Measurements from ENCODE around the gene UMAD1.
A peak's percentile ranks its signal among the peaks of the same experiment; 100 is the strongest.

Gene UMAD1

DNA sequence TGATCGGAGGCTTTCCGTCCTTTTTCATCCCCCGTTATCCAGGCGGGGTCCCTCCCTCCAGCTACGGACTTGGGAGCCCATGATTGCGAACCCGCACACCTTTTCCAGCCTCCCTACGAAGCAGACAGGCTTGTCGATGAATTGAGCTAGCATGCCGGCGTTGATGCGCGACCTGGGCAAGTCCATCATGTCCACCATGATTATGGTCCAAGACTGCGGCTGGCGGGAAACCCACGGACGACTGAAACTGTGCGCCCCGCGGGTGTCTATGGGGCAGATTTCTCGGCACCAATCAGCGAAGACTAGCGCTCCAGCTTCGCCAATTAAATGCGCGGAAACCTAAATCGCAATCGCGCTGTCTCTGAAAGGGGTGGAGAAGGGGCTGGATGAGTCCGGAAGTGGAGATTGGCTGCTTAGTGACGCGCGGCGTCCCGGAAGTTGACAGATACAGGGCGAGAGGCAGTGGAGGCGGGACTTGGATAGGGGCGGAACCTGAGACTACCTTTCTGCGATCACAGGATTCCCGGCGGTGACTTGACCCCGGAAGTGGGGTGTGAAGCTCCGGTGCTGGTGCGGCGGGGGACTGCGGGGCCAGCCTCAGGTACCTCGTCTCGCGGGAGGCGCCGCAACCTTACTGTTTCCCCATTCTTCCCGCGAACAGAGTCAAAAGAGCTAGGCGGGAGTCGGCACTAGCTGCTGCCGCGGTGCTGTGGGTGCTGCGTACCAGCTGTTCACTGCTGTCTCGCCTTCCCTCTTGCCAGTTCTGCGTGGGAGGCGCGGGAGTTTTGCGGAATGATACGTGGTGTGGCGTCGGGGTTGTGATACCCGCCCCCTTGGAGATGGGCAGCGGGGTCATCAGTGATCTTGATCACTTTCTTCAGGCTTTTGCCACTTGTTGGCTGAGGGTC, at the start of gene UMAD1:
TSS of gene UMAD1 (plus strand) at position 532 of the 908 bp plus-strand sequence. CDS start 32,620 bp downstream, outside the sequence.
- peak; percentile 97 for DNase-seq (ENCODE audit: low read depth)

DNA sequence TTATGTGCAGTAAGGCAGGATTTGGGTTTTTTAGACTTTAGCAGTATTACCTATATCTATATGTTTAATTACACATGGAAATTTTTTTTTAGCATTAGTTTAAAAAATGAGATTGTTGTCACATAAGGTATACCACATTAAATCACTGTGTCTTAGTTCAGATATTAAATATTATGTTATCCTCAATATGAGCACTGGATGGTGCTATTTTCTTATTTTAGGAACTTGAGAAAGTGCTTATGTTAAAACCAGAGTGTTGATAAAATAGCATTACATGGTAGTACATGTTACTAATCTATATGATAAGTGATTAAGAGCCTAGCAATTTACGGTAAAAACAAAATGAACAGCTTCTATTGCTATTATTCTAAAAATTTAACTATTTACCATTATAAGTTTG, 45.1 kb upstream of the UMAD1 start:
- DNase-seq (ENCODE audit: low read depth), result no peak

DNA sequence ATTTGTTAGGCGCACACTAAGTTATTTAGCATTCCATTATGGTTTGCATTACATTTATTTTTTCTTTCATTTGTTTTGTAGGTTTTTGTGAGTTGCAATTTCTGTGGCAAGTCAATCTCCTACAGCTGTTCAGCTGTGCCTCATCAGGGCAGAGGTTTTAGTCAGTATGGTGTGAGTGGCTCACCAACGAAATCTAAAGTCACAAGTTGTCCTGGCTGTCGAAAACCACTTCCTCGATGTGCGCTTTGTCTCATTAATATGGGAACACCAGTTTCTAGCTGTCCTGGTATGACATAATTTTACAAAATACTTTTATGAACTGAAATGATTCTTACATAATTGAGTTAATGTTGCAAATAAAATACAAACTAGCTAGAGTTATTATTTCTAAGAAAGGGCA, 44.4 kb upstream of the UMAD1 start:
- no peak for DNase-seq (ENCODE audit: low read depth)

DNA sequence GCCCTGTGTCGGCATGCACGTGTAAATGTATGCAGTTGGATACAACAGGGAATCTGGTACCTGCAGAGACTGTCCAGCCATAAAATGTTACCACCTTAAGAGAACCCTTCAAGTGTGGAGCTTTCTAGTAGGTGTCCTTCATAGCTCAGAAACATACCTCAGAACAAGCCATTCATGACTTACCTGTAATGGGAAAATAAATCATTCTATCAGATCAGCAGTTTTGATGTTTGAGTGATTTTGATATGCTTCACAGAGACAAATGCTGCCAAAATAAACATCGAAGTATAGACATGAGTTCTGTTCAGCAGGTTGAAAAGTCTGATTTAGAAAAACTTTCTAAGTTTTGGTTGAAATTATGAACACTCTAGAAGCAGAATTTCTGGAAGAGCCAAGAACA, 33.5 kb upstream of the UMAD1 start:
- DNase-seq (ENCODE audit: low read depth), result no peak

DNA sequence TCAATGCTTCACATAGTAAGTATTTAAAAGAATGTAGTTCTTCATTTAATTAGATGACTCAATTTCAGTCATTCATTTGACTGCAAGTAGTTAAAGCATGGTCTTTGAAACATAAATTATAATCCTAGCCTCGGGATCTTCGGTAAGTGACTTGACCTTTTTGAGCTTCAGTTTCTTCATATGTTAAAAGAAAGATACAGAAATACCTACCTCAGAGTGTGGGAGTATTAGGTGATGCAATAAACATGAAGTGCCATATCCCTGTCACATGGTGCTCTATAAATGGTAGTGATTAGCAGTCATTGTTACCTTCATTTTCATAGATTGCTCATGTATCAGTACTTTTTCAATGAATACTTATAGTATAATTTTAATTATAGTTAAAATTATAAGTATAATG, 31.2 kb upstream of the UMAD1 start:
- no peak for DNase-seq (ENCODE audit: low read depth)

DNA sequence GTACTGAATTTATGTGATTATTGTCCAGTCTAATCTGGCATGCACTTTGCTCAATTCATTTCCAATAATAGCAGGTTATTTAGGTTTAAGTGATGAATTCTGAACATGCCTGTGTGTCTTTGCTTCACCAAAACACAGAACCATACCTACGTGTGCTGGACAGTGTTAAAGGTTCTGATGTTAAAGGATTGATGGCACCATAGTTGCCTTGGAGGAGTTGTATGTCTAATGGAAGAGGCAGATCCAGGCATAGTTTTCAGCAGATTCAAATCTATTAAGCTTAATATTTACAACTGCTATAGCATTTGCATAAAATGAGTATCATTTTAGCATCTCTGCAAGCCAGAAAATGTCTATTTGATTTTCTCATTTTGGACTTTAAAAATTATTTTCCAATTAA, 28.0 kb upstream of the UMAD1 start:
- DNase-seq (ENCODE audit: low read depth), result no peak

DNA sequence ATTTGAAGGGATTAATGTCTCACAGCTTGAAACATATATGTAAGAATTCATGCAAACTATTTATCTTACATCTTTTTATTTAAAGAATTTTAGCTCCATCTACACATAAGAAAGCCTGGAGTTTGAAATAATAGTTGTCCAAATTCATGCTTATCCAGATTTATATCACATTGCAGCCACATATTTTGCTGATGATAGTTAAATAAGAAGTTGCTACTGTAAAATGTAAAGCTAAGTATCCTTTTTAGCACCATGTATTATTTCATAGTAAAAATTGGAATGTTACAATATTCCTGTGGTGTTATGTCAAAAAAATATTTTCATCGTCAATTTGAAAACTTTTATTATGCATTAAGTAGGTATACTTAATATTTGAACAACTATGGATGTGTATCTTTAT, 27.3 kb upstream of the UMAD1 start:
- DNase-seq (ENCODE audit: low read depth), result no peak

DNA sequence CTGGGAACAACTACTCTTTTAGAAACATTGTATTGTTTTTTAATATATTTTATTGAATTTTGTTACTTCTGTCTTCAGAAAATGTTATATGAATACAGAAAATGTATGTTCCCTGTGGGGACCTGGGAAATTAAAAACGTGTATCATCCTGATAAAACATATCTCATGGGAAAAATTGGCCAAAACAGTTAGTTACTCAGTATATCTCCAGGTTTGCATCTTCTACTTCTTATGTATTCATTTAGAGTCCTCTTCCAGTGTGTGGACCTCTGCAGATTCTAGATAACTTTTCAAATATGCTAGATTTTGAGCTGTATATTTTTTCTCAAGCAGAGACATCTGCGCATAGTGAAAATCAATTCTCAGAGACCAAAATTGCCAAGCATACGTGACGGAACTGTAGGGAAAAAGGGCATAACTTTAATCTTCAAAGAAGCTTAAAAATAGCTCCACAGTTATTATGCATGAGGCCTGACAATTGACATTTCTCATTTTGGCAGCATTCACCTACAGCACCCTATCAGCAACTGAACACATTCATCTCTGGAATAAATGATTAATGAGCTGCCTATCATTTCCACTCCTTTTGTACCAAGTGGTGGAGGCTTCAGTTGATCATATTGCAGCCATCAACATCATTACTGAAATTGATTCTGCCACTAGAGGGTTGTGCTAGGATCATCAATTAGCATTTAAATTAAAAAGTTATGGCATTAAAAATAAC, 26.4 kb upstream of the UMAD1 start:
- DNase-seq (ENCODE audit: low read depth), result no peak

DNA sequence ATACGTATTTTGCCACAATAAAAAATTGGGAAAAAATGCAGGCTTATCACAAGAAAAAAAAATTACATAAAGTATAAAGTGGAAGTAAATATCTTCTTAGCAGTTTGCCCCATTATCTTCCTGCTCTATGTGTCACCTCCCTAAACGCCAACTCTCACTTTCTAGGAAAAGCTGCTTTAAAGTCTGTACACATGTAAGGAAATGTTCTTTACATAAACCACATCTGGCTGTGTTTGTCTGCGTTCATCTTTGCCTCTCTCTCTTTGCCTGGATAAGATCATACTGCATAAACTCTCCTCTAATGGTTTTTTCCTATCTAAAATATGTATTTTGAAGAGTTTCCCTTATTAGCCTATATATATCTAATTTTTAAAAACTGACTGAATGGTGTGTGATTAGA, 23.0 kb upstream of the UMAD1 start:
- DNase-seq (ENCODE audit: low read depth), result no peak

DNA sequence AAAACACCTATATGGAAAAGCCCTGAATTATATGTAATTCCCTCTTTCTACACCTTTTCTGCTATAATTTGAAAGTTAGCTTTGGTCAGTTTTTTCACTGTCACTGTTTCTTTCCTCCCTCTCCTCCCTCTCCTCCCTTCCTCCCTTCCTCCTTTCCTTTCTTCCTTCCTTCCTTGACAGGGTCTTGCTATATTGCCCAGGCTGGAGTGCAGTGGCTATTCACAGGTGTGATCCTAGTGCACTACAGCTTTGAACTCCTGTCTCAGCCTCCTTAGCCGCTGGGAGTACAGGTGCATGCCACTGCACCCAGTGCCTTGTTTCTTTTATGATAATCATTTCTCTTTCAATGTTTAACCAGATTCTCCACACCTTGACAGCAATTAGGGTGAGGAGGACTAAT, 22.1 kb upstream of the UMAD1 start:
- DNase-seq (ENCODE audit: low read depth), result no peak

DNA sequence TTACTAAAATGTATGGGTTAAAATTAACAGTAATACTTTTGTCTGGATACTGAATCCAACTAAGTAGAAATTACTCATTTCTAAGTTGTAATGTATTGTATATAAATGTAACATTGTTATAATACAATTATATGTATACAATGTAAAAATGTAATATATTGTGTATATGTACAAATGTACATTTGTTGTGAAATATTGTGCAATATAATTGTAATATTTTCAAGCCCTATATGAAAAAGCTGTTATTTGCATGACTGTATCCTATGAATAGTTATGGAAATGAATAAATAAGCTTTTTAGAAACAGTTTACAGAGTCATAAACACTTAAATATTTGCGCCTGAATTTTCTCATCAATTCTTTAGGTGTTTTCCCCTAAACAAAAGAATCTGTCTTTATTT, 20.3 kb upstream of the UMAD1 start:
- no peak for DNase-seq (ENCODE audit: low read depth)

DNA sequence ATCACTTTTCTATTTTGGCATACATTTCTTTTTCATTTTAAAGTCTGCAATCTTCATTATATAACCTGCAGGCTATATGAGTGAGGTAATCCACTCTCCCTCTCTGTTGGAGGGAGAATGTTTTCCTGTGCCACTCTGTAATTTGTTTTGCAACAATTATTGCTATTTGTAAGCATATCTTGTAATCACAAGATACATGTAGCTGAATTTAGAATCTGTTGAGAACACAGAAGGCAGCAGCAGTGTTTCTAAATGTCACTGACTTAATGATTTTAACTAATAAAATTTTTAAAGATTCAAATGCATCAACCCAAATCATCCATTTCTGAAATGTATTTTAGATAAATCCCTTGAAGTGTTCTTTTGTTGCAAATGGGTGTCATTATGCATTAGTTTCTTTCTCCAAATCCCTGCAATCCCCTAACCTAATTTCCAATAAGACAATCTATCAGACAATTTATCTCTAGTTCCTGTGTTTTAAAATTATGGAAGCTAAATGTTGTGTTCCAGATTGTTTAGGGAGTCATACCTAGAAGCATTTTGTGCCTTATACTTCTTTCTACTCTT, 19.8 kb upstream of the UMAD1 start:
- DNase-seq (ENCODE audit: low read depth), result no peak

DNA sequence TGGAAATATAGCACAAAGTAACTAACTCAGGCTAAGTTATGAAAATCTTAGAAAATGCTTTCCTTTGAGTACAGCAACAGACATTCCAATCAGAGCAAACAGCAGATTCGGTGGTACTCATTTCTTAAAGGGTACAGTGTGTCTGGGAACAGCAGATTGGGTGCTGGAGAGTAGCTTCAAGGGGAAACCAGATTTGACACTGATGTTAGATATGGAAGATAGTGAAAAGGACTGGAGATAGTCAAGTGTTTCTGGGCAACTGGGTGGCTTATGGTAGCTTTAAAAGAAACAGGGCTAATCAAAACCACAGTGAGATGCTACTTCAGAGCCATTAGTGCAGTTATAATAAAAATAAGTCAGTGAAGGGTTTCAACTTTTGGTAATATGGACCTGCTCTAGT, 12.1 kb upstream of the UMAD1 start:
- DNase-seq (ENCODE audit: low read depth), result no peak

DNA sequence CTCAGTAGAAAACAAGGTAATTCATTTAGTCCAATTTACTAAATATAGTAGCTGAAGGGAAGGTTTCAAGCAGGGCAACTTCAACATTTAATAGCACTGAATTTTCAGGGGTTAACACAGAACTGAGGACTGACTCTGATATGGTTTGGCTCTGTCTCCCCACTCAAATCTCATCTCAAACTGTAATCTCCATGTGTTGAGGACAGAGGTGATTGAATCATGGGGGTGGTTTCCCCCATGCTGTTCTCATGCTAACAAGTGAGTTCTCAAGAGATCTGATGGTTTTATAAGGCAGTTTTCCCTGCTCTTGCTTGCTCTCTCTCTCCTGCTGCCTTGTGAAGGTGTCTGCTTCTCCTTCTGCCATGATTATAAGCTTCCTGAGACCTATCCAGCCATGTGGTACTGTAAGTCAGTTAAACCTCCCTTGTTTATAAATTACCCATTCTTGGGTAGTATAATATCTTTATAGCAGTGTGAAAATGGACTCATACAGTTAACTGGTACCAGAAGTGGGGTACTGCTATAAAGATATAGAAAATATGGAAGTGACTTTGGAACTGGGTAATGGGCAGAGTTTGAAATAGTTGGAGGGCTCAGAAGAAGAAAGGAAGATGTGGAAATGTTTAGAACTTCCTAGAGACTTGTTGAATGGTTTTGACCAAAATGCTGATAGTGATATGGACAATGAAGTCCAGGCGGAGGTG, 9.8 kb upstream of the UMAD1 start:
- DNase-seq (ENCODE audit: low read depth), result no peak

DNA sequence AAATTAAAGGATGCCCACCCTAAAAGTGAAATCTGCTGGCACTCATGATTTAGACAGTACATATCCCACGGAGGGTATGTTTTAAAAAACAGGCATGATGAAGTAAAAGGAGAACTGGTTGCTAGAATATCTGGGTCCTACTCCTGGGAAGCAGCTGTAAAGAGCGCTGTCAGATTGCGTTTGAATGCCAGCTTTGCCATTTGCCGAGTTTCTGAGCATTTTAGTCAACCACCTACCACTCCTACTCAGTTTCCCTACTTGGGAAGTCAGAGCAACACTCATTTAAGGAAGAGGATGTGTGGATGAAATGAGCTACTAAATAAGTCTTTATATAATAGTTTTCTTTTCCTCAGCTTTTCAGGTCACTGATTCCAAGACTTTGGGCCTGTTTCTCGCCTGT, 1.1 kb upstream of the UMAD1 start:
- no peak for DNase-seq (ENCODE audit: low read depth)

DNA sequence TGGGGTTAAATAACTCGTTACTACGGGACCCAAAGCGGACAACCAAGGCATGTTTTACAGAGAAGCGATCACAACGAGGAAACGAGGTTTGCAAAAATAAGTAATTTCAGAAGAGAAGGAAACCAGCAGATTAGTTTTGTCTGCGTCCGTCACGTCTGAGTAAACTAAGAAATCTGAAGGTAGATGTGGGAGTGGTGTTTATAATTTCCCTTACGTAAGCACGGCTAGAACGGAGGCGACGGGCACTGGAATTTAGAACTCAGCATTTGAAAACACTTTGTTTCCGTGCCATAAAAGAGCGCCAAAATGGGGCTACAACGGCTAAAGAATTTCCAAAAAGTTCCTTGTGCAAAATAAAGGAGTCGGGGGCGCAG, 718 bp upstream of the UMAD1 start:
- DNase-seq (ENCODE audit: low read depth), result peak; percentile 51

DNA sequence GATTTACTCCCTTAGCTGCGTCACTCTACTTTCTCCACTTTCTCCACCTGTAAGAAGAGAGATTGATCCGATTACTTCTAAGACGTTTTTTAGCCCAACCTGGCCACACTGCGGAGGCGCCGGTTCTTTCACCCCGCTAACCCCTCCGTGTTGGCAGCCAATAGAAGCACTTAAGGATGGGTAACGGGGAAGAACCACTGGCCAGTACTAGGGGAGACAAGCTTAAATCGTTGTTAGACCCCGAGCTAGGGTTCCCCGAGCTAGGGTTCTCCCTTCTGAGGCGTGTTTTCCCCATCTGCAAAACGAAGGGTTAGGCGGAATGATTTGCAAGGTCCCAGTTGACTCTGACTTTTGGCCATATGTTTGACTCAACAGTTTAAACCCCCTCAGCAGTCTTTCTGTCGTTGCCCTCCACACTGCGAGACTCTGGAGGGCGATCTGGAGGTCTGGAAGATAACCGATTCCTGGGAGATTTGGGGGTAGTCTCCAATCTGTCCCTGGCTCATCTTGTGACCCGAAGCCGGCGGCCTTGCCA, 644 bp downstream of the UMAD1 start:
- no peak for DNase-seq (ENCODE audit: low read depth)

DNA sequence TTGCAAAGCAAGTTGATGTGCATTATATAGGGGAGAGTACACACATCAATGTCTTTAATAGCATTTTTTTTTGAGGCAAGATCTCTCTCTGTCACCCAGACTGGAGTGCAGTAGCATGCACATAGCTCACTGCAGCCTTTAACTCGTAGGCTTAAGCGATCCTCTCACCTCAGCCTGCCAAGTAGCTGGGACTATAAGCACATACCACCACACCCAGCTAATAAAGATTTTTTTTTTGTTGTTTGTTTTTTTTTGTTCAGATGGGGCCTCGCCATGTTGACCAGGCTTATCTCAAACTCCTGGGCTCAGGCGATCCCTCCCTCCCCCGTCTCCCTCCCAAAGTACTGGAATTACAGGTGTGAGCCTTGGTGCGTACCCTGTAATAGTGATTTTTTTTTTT, 1.5 kb downstream of the UMAD1 start:
- no peak for DNase-seq (ENCODE audit: low read depth)

DNA sequence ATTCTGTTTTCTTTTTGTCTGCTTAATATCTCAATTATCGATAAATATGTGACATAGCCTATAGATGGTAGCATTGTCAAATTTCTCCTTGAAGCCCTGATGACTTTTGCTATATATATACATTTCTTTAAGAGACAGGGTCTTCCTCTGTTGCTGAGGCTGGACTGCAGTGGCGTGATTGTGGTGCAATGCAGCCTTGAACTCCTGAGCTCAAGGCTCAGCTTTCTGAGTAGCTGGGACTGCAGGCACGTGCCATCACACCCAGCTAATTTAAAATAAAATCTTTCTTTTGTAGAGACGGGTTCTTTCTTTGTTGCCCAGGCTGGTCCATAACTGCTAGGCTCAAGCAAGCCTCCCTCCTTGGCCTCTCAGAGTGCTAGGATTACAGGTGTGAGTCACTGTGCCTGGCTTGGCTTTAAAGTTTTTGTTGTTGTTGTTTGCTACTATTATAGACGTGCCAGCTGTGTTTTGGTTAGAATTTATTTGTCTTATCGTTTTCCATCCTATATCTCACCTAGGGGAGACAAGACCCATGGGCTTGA, 7.0 kb downstream of the UMAD1 start:
- no peak for DNase-seq (ENCODE audit: low read depth)

DNA sequence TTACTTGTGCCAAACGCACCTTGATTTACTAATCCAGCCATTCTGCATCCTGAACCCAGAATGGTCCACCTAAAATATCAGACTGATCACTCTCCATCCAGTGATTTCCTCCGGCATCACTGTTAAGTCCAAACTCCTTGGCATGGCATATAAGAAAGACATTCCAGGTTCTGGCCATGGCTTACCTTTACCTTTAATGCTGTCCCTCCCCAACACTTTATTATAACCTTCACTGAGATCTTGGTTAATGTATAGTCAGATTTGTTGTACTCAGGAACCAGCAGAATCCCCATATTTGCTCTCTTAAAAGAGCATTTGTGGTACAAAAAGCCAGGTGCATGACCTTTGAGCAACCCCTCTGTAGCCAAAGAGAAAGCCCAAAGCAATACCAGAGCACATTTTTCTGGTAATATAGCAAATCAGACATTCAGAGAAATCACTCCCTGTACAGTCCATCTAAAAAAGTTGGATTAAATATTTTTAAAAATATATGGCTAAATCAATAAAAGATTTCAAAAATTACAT, 10.2 kb downstream of the UMAD1 start:
- DNase-seq (ENCODE audit: low read depth), result no peak

DNA sequence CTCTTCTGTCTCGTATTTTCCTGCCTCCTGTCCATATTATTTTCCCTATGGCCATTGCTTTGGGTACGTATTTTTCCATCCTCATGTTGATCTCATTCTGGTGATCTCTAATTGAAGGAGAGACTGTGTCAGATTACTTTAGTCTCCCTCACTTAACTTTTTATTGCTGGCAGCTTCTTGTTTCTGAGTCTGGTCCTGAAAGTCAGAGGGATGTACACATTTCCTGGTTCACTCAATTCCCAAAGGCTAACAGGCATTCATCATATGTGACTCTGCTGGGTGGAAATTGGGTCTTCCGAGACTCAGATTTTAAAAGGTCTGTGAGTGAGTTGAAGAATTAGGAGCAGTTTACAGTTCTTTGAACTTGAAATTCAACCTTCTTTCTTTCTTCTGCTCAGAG, 10.9 kb downstream of the UMAD1 start:
- no peak for DNase-seq (ENCODE audit: low read depth)

Data from activated T-cell treated with anti-CD3 and anti-CD28 coated beads for 24 hours (primary cell).